ENCODE results near the gene NOX3. TPM values are rescaled to one million over a fixed set of nuclear protein-coding genes. Genes with fewer than 3 reads are reported as not detected.

The NOX3 gene
- total and polyA plus RNA-seq, 9 of the 15 experiments (the other 6 are each of a cell fraction or from before 2014, with no cell fraction given), result not detected

GRCh38 chr6:155409391-155409790, 46.2 kb downstream of the NOX3 start (continued):
- TF ChIP-seq ZBTB12 (CRISPR knock-in tag; IDR thresholded peaks at IDR 0.05), result no peak
- no peak for TF ChIP-seq GTF2B (IDR thresholded peaks at IDR 0.05; ENCODE audit: extremely low read depth, insufficient read length)
- TF ChIP-seq KLF6 (CRISPR knock-in tag; IDR thresholded peaks at IDR 0.05; ENCODE audit: borderline replicate concordance), result no peak

- H3K9me3 ChIP-seq (replicated peaks; ENCODE audit: control insufficient read depth, insufficient read depth, low read depth, low read length), result no peaks in the 10 kb centered on the region
- H3K27me3 ChIP-seq (ENCODE audit: control insufficient read depth in 2 of 2, insufficient read depth in 2 of 2, low read length in 2 of 2), result no peaks in the 10 kb centered on the region
- H3K4me3 ChIP-seq, result no peak overlapping the region
- ChIA-PET POLR2A (interaction anchor here (0.6 kb wide), 1 partner anchor 301 kb away, joined by 3 read pairs; no protein-coding TSS in a partner anchor), CTCF (ENCODE audit: low intra/inter-chr PET ratio) (no interaction called here)
- H3K4me1 ChIP-seq (replicated peaks in 1 of 2; ENCODE audit: control insufficient read depth in 2 of 2, insufficient read depth in 2 of 2, low read length in 2 of 2), result no peaks in the 10 kb centered on the region
- peak in 1 of 2 experiments; percentile 6; a peak in 1 of 4 replicates for TF ChIP-seq RAD21 (CRISPR knock-in tag; conservative IDR thresholded peaks at IDR 0.05 in 1 of 2, IDR thresholded peaks at IDR 0.05 in 1 of 2)
- TF ChIP-seq ZNF324 (CRISPR knock-in tag; IDR thresholded peaks at IDR 0.05), result no peak
- TF ChIP-seq TCF15 (CRISPR knock-in tag; IDR thresholded peaks at IDR 0.05), result no peak
- TF ChIP-seq HLTF (IDR thresholded peaks at IDR 0.05), result no peak
- no peak for TF ChIP-seq CHAMP1 (IDR thresholded peaks at IDR 0.05)
- no peak for TF ChIP-seq CHD4 (IDR thresholded peaks at IDR 0.05; ENCODE audit: insufficient read depth, insufficient replicate concordance, low read depth, low read length, poor library complexity, severe bottlenecking)
- no peak for TF ChIP-seq TCF7L2 (IDR thresholded peaks at IDR 0.05; ENCODE audit: low read depth, low read length)
- no peak for TF ChIP-seq ETV6 (IDR thresholded peaks at IDR 0.05; ENCODE audit: borderline replicate concordance in 1 of 2, low read depth in 2 of 2, low read length in 1 of 2)
- TF ChIP-seq ETV6 (CRISPR knock-in tag; IDR thresholded peaks at IDR 0.05; ENCODE audit: borderline replicate concordance), result no peak
- no peak for FAIRE-seq
- no peaks in the 10 kb centered on the region for H3K36me3 ChIP-seq (ENCODE audit: control insufficient read depth, insufficient read depth, low read length)
- H3K79me2 ChIP-seq (ENCODE audit: control insufficient read depth, insufficient read depth, low read length), result no peaks in the 10 kb centered on the region
- WGBS (ENCODE audit: insufficient coverage, low coverage, missing lambda C conversion rate), result 3% methylated on average over 9 of the region's 9 CpGs
- ATAC-seq, result no peak
- in situ Hi-C loops (cut with MboI), result no loop called here
- no TSS peak for BruUV-seq (replicated peaks)
- H4K20me1 ChIP-seq (replicated peaks; ENCODE audit: control insufficient read depth, insufficient read depth, low read length), result no peaks in the 10 kb centered on the region
- no peak overlapping the region for H3K27ac ChIP-seq (ENCODE audit: extremely low read depth, low read depth, low read length)
- no peaks in the 10 kb centered on the region for H3K9me1 ChIP-seq (ENCODE audit: control insufficient read depth, insufficient read depth, low read length)
- no peak overlapping the region for H3K9ac ChIP-seq (ENCODE audit: insufficient read depth in 1 of 2, low read depth in 2 of 2, low read length in 2 of 2)
- H2AFZ ChIP-seq (ENCODE audit: low read depth, low read length), result no peak overlapping the region
- H3K4me2 ChIP-seq (ENCODE audit: insufficient read depth, low read length), result no peak overlapping the region
- DNase-seq (ENCODE audit: extremely low read depth in 1 of 4, low spot score in 3 of 4), result no peak
- intact Hi-C loops (cut with micrococcal nuclease), result no loop called here
Measured at GRCh38 chr6:155408981-155409380, 46.7 kb downstream of the NOX3 start.

Data from K562 (cell line).